ENCODE data around the gene CADM1.
A peak's percentile ranks its signal among the peaks of the same experiment; 100 is the strongest.

The CADM1 gene

GRCh38 chr11:115151010-115151409 is 353.2 kb downstream of the CADM1 start:
- peaks cover 19% of the 10 kb centered on the region for H3K4me1 Mint-ChIP-seq
- H3K4me3 Mint-ChIP-seq = no peak overlapping the region
- H3K9me3 Mint-ChIP-seq = no peaks in the 10 kb centered on the region
- no peaks in the 10 kb centered on the region for H3K36me3 Mint-ChIP-seq (ENCODE audit: low read depth)
- H3K27me3 Mint-ChIP-seq (ENCODE audit: low read depth) = peaks cover 14% of the 10 kb centered on the region
- TF ChIP-seq CTCF (IDR thresholded peaks at IDR 0.05; ENCODE audit: unreplicated experiment in 3 of 3) = no peak
- no peak overlapping the region for H3K27ac Mint-ChIP-seq

GRCh38 chr11:115148691-115149090 is 355.5 kb downstream of the CADM1 start:
- peaks cover 16% of the 10 kb centered on the region for H3K4me1 Mint-ChIP-seq
- no peaks in the 10 kb centered on the region for H3K36me3 Mint-ChIP-seq (ENCODE audit: low read depth)
- no peak overlapping the region for H3K27ac Mint-ChIP-seq
- H3K27me3 Mint-ChIP-seq (ENCODE audit: low read depth) = peaks cover 14% of the 10 kb centered on the region
- H3K4me3 Mint-ChIP-seq = no peak overlapping the region
- TF ChIP-seq CTCF (IDR thresholded peaks at IDR 0.05; ENCODE audit: unreplicated experiment in 3 of 3) = no peak
- no peaks in the 10 kb centered on the region for H3K9me3 Mint-ChIP-seq

- H3K27me3 Mint-ChIP-seq (ENCODE audit: low read depth) = peaks cover 14% of the 10 kb centered on the region
- H3K27ac Mint-ChIP-seq = no peak overlapping the region
- no peaks in the 10 kb centered on the region for H3K36me3 Mint-ChIP-seq (ENCODE audit: low read depth)
- no peak overlapping the region for H3K4me3 Mint-ChIP-seq
- peaks cover 16% of the 10 kb centered on the region for H3K4me1 Mint-ChIP-seq
- H3K9me3 Mint-ChIP-seq = no peaks in the 10 kb centered on the region
- no peak for TF ChIP-seq CTCF (IDR thresholded peaks at IDR 0.05; ENCODE audit: unreplicated experiment in 3 of 3)
These were observed 356.1 kb downstream of the CADM1 start for GRCh38 chr11:115148101-115148500.

GRCh38 chr11:115147243-115147807 is 356.9 kb downstream of the CADM1 start:
- no peaks in the 10 kb centered on the region for H3K36me3 Mint-ChIP-seq (ENCODE audit: low read depth)
- peak overlapping the region in 1 of 3 experiments; percentile 48 for H3K27ac Mint-ChIP-seq
- peaks cover 16% of the 10 kb centered on the region for H3K4me1 Mint-ChIP-seq
- no peak for TF ChIP-seq CTCF (IDR thresholded peaks at IDR 0.05; ENCODE audit: unreplicated experiment in 3 of 3)
- no peak overlapping the region for H3K4me3 Mint-ChIP-seq
- peaks cover 14% of the 10 kb centered on the region for H3K27me3 Mint-ChIP-seq (ENCODE audit: low read depth)
- no peaks in the 10 kb centered on the region for H3K9me3 Mint-ChIP-seq

- peaks cover 17% of the 10 kb centered on the region for H3K4me1 Mint-ChIP-seq
- no peak overlapping the region for H3K4me3 Mint-ChIP-seq
- peak overlapping the region in 2 of 3 experiments; percentile 48 to 50 for H3K27ac Mint-ChIP-seq
- TF ChIP-seq CTCF (IDR thresholded peaks at IDR 0.05; ENCODE audit: unreplicated experiment in 3 of 3) = no peak
- peaks cover 15% of the 10 kb centered on the region for H3K27me3 Mint-ChIP-seq (ENCODE audit: low read depth)
- no peaks in the 10 kb centered on the region for H3K9me3 Mint-ChIP-seq
- no peaks in the 10 kb centered on the region for H3K36me3 Mint-ChIP-seq (ENCODE audit: low read depth)
These were observed 357.8 kb downstream of the CADM1 start for GRCh38 chr11:115146425-115146824.

GRCh38 chr11:115145324-115145723 is 358.9 kb downstream of the CADM1 start:
- H3K4me1 Mint-ChIP-seq = peaks cover 24% of the 10 kb centered on the region
- no peak overlapping the region for H3K4me3 Mint-ChIP-seq
- no peak overlapping the region for H3K27ac Mint-ChIP-seq
- no peak for TF ChIP-seq CTCF (IDR thresholded peaks at IDR 0.05; ENCODE audit: unreplicated experiment in 3 of 3)
- H3K36me3 Mint-ChIP-seq (ENCODE audit: low read depth) = no peaks in the 10 kb centered on the region
- no peaks in the 10 kb centered on the region for H3K9me3 Mint-ChIP-seq
- peaks cover 23% of the 10 kb centered on the region for H3K27me3 Mint-ChIP-seq (ENCODE audit: low read depth)

Measured in nephron (organoid).